Tibial nerve (tissue), 3 donors: ENCODE results near the gene EBP.

Source experiments
- CTCF ChIP-seq, 5 experiments: fragments of 200-600 bp in 3 of 5; fragments of 450-650 bp in 2 of 5; sonication (generic) in 3 of 5; IDR thresholded peaks; one replicate each; pipeline ENCODE4 v1.5.1; 2016 to 2019; ENCODE audit warnings: antibody characterized with exemption in 5 of 5, mild to moderate bottlenecking in 3 of 5, moderate library complexity in 2 of 5
- POLR2A ChIP-seq, 2 donors: fragments of 450-650 bp; IDR thresholded peaks; one replicate each; pipeline ENCODE4 v1.6.1; 2017; ENCODE audit warnings: antibody characterized with exemption in 2 of 2, mild to moderate bottlenecking in 2 of 2, moderate library complexity in 2 of 2

DNA sequence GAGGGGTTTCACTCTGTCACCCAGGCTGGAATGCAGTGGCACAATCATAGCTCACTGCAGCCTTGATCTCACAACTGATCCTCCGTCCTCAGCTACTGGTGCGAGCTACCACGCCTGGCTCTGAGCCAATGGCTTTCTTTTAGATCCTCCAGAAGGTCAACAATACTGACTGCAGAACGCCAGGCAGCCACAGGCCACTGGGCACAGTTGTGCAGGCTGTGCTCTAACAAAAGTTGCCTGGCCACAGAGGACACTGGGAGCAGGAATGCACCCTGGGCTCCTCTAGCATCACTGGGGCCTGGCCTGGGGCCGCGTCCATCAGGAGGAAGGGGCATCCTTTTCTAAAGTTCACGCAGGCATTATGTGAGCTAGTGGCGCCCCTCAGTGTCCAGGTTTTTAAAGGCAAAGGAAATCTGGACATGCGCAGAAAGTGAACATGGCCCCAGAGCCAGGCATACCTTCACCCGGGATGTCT is 27.7 kb upstream of the EBP start:
- no peak for TF ChIP-seq CTCF (IDR thresholded peaks at IDR 0.05)
- TF ChIP-seq POLR2A (IDR thresholded peaks at IDR 0.05), result no peak
